ENCODE data around the gene RSPH1.

The RSPH1 gene

GRCh38 chr21:42430521-42430920 is 65.5 kb downstream of the RSPH1 start:
- Histone ChIP-seq H3K27me3 (ENCODE audit: insufficient read depth, low read length) (no peaks in the 10 kb centered on the region), H3K4ac (ENCODE audit: low read depth, low read length) (no peak overlapping the region), H2AK5ac (ENCODE audit: low read length) (no peak overlapping the region), H3K4me1 (ENCODE audit: control insufficient read depth in 1 of 2, insufficient read depth in 2 of 2, low read length in 2 of 2) (no peaks in the 10 kb centered on the region), H2BK12ac (ENCODE audit: low read length) (no peak overlapping the region), H3K14ac (ENCODE audit: low read length) (no peak overlapping the region), H2AFZ (ENCODE audit: insufficient read depth, low read length, poor library complexity) (no peak overlapping the region), H3K4me2 (ENCODE audit: low read length) (no peak overlapping the region), H3K18ac (ENCODE audit: low read length) (no peak overlapping the region), H4K12ac (ENCODE audit: low read depth, low read length) (no peak overlapping the region), H3K79me2 (ENCODE audit: control insufficient read depth, insufficient read depth, low read length, poor library complexity) (no peaks in the 10 kb centered on the region), H3K9ac (ENCODE audit: low read length) (no peak overlapping the region), H3K36me3 (ENCODE audit: control insufficient read depth in 1 of 2, insufficient read depth in 2 of 2, low read length in 2 of 2) (no peaks in the 10 kb centered on the region), H4K8ac (ENCODE audit: low read depth, low read length) (no peak overlapping the region), H3K27ac (ENCODE audit: low read depth, low read length) (no peak overlapping the region), H2BK120ac (ENCODE audit: insufficient read depth, low read length, poor library complexity) (no peak overlapping the region), H3K4me3 (ENCODE audit: low read depth, low read length) (no peak overlapping the region), H3K9me3 (ENCODE audit: insufficient read depth, low read depth, low read length) (peaks cover 3% of the 10 kb centered on the region), H4K91ac (ENCODE audit: low read depth, low read length) (no peak overlapping the region), H3K79me1 (ENCODE audit: low read length) (no peaks in the 10 kb centered on the region), H3K23ac (ENCODE audit: low read length) (no peak overlapping the region), H2BK5ac (ENCODE audit: low read depth, low read length, poor library complexity) (no peak overlapping the region)
- WGBS (ENCODE audit: extremely low coverage, insufficient coverage, insufficient read length): no CpG with 5 or more reads among the region's 6 CpGs
- DNase-seq: no peak

- H3K9ac ChIP-seq (ENCODE audit: low read length): no peak overlapping the region
Measured at GRCh38 chr21:42429856-42430255, 66.2 kb downstream of the RSPH1 start.

GRCh38 chr21:42429021-42429420 is 67.0 kb downstream of the RSPH1 start:
- H3K9ac ChIP-seq (ENCODE audit: low read length): no peak overlapping the region
- H2AFZ ChIP-seq (ENCODE audit: insufficient read depth, low read length, poor library complexity): no peak overlapping the region
- DNase-seq: no peak
- no peaks in the 10 kb centered on the region for H3K79me2 ChIP-seq (ENCODE audit: control insufficient read depth, insufficient read depth, low read length, poor library complexity)
- peaks cover 4% of the 10 kb centered on the region for H3K9me3 ChIP-seq (ENCODE audit: insufficient read depth, low read depth, low read length)
- H3K36me3 ChIP-seq (ENCODE audit: control insufficient read depth in 1 of 2, insufficient read depth in 2 of 2, low read length in 2 of 2): no peaks in the 10 kb centered on the region
- no peaks in the 10 kb centered on the region for H3K79me1 ChIP-seq (ENCODE audit: low read length)
- no peak overlapping the region for H4K12ac ChIP-seq (ENCODE audit: low read depth, low read length)
- no peak overlapping the region for H3K4me3 ChIP-seq (ENCODE audit: low read depth, low read length)
- H3K18ac ChIP-seq (ENCODE audit: low read length): no peak overlapping the region
- no peaks in the 10 kb centered on the region for H3K27me3 ChIP-seq (ENCODE audit: insufficient read depth, low read length)
- no peak overlapping the region for H4K8ac ChIP-seq (ENCODE audit: low read depth, low read length)
- H2BK12ac ChIP-seq (ENCODE audit: low read length): no peak overlapping the region
- no peak overlapping the region for H3K23ac ChIP-seq (ENCODE audit: low read length)
- H3K14ac ChIP-seq (ENCODE audit: low read length): no peak overlapping the region
- H3K4me2 ChIP-seq (ENCODE audit: low read length): no peak overlapping the region
- no peak overlapping the region for H2BK120ac ChIP-seq (ENCODE audit: insufficient read depth, low read length, poor library complexity)
- H3K27ac ChIP-seq (ENCODE audit: low read depth, low read length): no peak overlapping the region
- H4K91ac ChIP-seq (ENCODE audit: low read depth, low read length): no peak overlapping the region
- H3K4ac ChIP-seq (ENCODE audit: low read depth, low read length): no peak overlapping the region
- no CpG with 5 or more reads among the region's 1 CpG for WGBS (ENCODE audit: extremely low coverage, insufficient coverage, insufficient read length)
- H2AK5ac ChIP-seq (ENCODE audit: low read length): no peak overlapping the region
- H3K4me1 ChIP-seq (ENCODE audit: control insufficient read depth in 1 of 2, insufficient read depth in 2 of 2, low read length in 2 of 2): no peaks in the 10 kb centered on the region
- no peak overlapping the region for H2BK5ac ChIP-seq (ENCODE audit: low read depth, low read length, poor library complexity)

More at GRCh38 chr21:42429856-42430255, 66.2 kb downstream of the RSPH1 start:
- no peaks in the 10 kb centered on the region for H3K79me2 ChIP-seq (ENCODE audit: control insufficient read depth, insufficient read depth, low read length, poor library complexity)
- H3K4me1 ChIP-seq (ENCODE audit: control insufficient read depth in 1 of 2, insufficient read depth in 2 of 2, low read length in 2 of 2): no peaks in the 10 kb centered on the region
- peak in 1 of 2 donors; percentile 5 for DNase-seq
- no peak overlapping the region for H2AK5ac ChIP-seq (ENCODE audit: low read length)
- WGBS (ENCODE audit: extremely low coverage, insufficient coverage, insufficient read length): no CpG with 5 or more reads among the region's 9 CpGs
- no peak overlapping the region for H2BK5ac ChIP-seq (ENCODE audit: low read depth, low read length, poor library complexity)
- no peak overlapping the region for H2AFZ ChIP-seq (ENCODE audit: insufficient read depth, low read length, poor library complexity)
- H2BK120ac ChIP-seq (ENCODE audit: insufficient read depth, low read length, poor library complexity): no peak overlapping the region
- no peak overlapping the region for H3K4me3 ChIP-seq (ENCODE audit: low read depth, low read length)
- no peak overlapping the region for H2BK12ac ChIP-seq (ENCODE audit: low read length)
- no peaks in the 10 kb centered on the region for H3K36me3 ChIP-seq (ENCODE audit: control insufficient read depth in 1 of 2, insufficient read depth in 2 of 2, low read length in 2 of 2)
- H3K9me3 ChIP-seq (ENCODE audit: insufficient read depth, low read depth, low read length): peaks cover 3% of the 10 kb centered on the region
- H4K8ac ChIP-seq (ENCODE audit: low read depth, low read length): no peak overlapping the region
- no peak overlapping the region for H3K23ac ChIP-seq (ENCODE audit: low read length)
- H3K27ac ChIP-seq (ENCODE audit: low read depth, low read length): no peak overlapping the region
- H4K12ac ChIP-seq (ENCODE audit: low read depth, low read length): no peak overlapping the region
- H3K18ac ChIP-seq (ENCODE audit: low read length): no peak overlapping the region
- no peak overlapping the region for H3K14ac ChIP-seq (ENCODE audit: low read length)
- no peaks in the 10 kb centered on the region for H3K79me1 ChIP-seq (ENCODE audit: low read length)
- no peak overlapping the region for H4K91ac ChIP-seq (ENCODE audit: low read depth, low read length)
- H3K4ac ChIP-seq (ENCODE audit: low read depth, low read length): no peak overlapping the region
- no peak overlapping the region for H3K4me2 ChIP-seq (ENCODE audit: low read length)
- no peaks in the 10 kb centered on the region for H3K27me3 ChIP-seq (ENCODE audit: insufficient read depth, low read length)

GRCh38 chr21:42427809-42428419 is 68.1 kb downstream of the RSPH1 start:
- H3K27me3 ChIP-seq (ENCODE audit: insufficient read depth, low read length): no peaks in the 10 kb centered on the region
- H3K4ac ChIP-seq (ENCODE audit: low read depth, low read length): no peak overlapping the region
- no peak overlapping the region for H4K12ac ChIP-seq (ENCODE audit: low read depth, low read length)
- no peak overlapping the region for H3K14ac ChIP-seq (ENCODE audit: low read length)
- no peak overlapping the region for H2AFZ ChIP-seq (ENCODE audit: insufficient read depth, low read length, poor library complexity)
- no peak overlapping the region for H3K23ac ChIP-seq (ENCODE audit: low read length)
- H2BK12ac ChIP-seq (ENCODE audit: low read length): no peak overlapping the region
- H2BK5ac ChIP-seq (ENCODE audit: low read depth, low read length, poor library complexity): no peak overlapping the region
- no peak overlapping the region for H3K4me3 ChIP-seq (ENCODE audit: low read depth, low read length)
- peak; percentile 24 to 73 for DNase-seq
- H3K79me2 ChIP-seq (ENCODE audit: control insufficient read depth, insufficient read depth, low read length, poor library complexity): no peaks in the 10 kb centered on the region
- no peaks in the 10 kb centered on the region for H3K4me1 ChIP-seq (ENCODE audit: control insufficient read depth in 1 of 2, insufficient read depth in 2 of 2, low read length in 2 of 2)
- no peak overlapping the region for H3K9ac ChIP-seq (ENCODE audit: low read length)
- peaks cover 3% of the 10 kb centered on the region for H3K9me3 ChIP-seq (ENCODE audit: insufficient read depth, low read depth, low read length)
- H3K27ac ChIP-seq (ENCODE audit: low read depth, low read length): no peak overlapping the region
- H4K8ac ChIP-seq (ENCODE audit: low read depth, low read length): no peak overlapping the region
- no peaks in the 10 kb centered on the region for H3K79me1 ChIP-seq (ENCODE audit: low read length)
- no peak overlapping the region for H4K91ac ChIP-seq (ENCODE audit: low read depth, low read length)
- H2BK120ac ChIP-seq (ENCODE audit: insufficient read depth, low read length, poor library complexity): no peak overlapping the region
- WGBS (ENCODE audit: extremely low coverage, insufficient coverage, insufficient read length): no CpG with 5 or more reads among the region's 10 CpGs
- no peaks in the 10 kb centered on the region for H3K36me3 ChIP-seq (ENCODE audit: control insufficient read depth in 1 of 2, insufficient read depth in 2 of 2, low read length in 2 of 2)
- no peak overlapping the region for H3K18ac ChIP-seq (ENCODE audit: low read length)
- H2AK5ac ChIP-seq (ENCODE audit: low read length): no peak overlapping the region
- no peak overlapping the region for H3K4me2 ChIP-seq (ENCODE audit: low read length)

Data from trophoblast cell (in vitro differentiated cells and primary cell).